Nephron progenitor cell (in vitro differentiated cells): ENCODE measurements around the gene GPHN.
"Not testable (repeated sequence)": the region's sequence is repeated elsewhere in the genome, so short reads cannot be mapped to it uniquely, and the experiment has no call there.

Experiments
- DNase-seq: peaks from one replicate; pipeline ENCODE4 v3.0.0; 2021
- H3K27ac Mint-ChIP-seq: 2 replicates; pipeline ENCODE4 v1.8.0; 2021; ENCODE audit warnings: mild to moderate bottlenecking, moderate library complexity, mixed read lengths
- H3K27me3 Mint-ChIP-seq: 2 replicates; pipeline ENCODE4 v1.8.0; 2021; ENCODE audit warnings: mild to moderate bottlenecking, low read depth, mixed read lengths; ENCODE audit not compliant: poor library complexity
- H3K36me3 Mint-ChIP-seq: 2 replicates; pipeline ENCODE4 v1.8.0; 2021; ENCODE audit warnings: low read depth, mixed read lengths
- H3K4me1 Mint-ChIP-seq: 2 replicates; pipeline ENCODE4 v1.8.0; 2021; ENCODE audit warnings: mixed read lengths
- H3K4me3 Mint-ChIP-seq: 2 replicates; pipeline ENCODE4 v1.8.0; 2021; ENCODE audit warnings: mild to moderate bottlenecking, moderate library complexity, mixed read lengths
- H3K9me3 Mint-ChIP-seq: 2 replicates; pipeline ENCODE4 v1.8.0; 2021; ENCODE audit warnings: mild to moderate bottlenecking, moderate library complexity, mixed read lengths
- CTCF ChIP-seq: fragments of 200-600 bp; sonication (generic); IDR thresholded peaks from 2 replicates; pipeline ENCODE4 v1.5.0; 2021; ENCODE audit warnings: antibody characterized with exemption

GPHN gene

GRCh38 chr14:66496188-66496807 is 11.6 kb upstream of the GPHN start:
- H3K27ac Mint-ChIP-seq = no peak overlapping the region
- no peaks in the 10 kb centered on the region for H3K27me3 Mint-ChIP-seq
- H3K9me3 Mint-ChIP-seq = no peaks in the 10 kb centered on the region
- DNase-seq = no peak
- no peak overlapping the region for H3K4me3 Mint-ChIP-seq
- H3K4me1 Mint-ChIP-seq = peaks cover 18% of the 10 kb centered on the region
- no peaks in the 10 kb centered on the region for H3K36me3 Mint-ChIP-seq
- TF ChIP-seq CTCF = no peak

- H3K36me3 Mint-ChIP-seq = no peaks in the 10 kb centered on the region
- DNase-seq = no peak
- TF ChIP-seq CTCF = no peak
- H3K27ac Mint-ChIP-seq = no peak overlapping the region
- H3K4me3 Mint-ChIP-seq = no peak overlapping the region
- H3K27me3 Mint-ChIP-seq = no peaks in the 10 kb centered on the region
- H3K9me3 Mint-ChIP-seq = no peaks in the 10 kb centered on the region
- H3K4me1 Mint-ChIP-seq = peaks cover 18% of the 10 kb centered on the region
These were observed 11.0 kb upstream of the GPHN start for GRCh38 chr14:66496911-66497310.

- Mint-ChIP-seq H3K4me1 (peaks cover 18% of the 10 kb centered on the region), H3K27me3 (no peaks in the 10 kb centered on the region), H3K9me3 (peaks cover 3% of the 10 kb centered on the region), H3K4me3 (no peak overlapping the region), H3K27ac (no peak overlapping the region), H3K36me3 (peaks cover 7% of the 10 kb centered on the region)
- DNase-seq = no peak
- no peak for TF ChIP-seq CTCF
These were observed 9.6 kb upstream of the GPHN start for GRCh38 chr14:66498311-66498710.

GRCh38 chr14:66501592-66501991 is 6.4 kb upstream of the GPHN start:
- H3K36me3 Mint-ChIP-seq = peaks cover 10% of the 10 kb centered on the region
- no peak overlapping the region for H3K4me3 Mint-ChIP-seq
- no peak for TF ChIP-seq CTCF
- peaks cover 5% of the 10 kb centered on the region for H3K4me1 Mint-ChIP-seq
- peaks cover 3% of the 10 kb centered on the region for H3K9me3 Mint-ChIP-seq
- DNase-seq = no peak
- no peak overlapping the region for H3K27ac Mint-ChIP-seq
- H3K27me3 Mint-ChIP-seq = no peaks in the 10 kb centered on the region

- H3K27ac Mint-ChIP-seq, H3K27me3 Mint-ChIP-seq, DNase-seq, H3K4me3 Mint-ChIP-seq, H3K9me3 Mint-ChIP-seq: not testable (repeated sequence)
- peaks cover 10% of the 10 kb centered on the region for H3K36me3 Mint-ChIP-seq
- H3K4me1 Mint-ChIP-seq = peaks cover 11% of the 10 kb centered on the region
These were observed 5.1 kb upstream of the GPHN start for GRCh38 chr14:66502836-66503235.

GRCh38 chr14:66503532-66503931 is 4.4 kb upstream of the GPHN start:
- TF ChIP-seq CTCF = no peak
- Mint-ChIP-seq H3K9me3 (peaks cover 3% of the 10 kb centered on the region), H3K27me3 (no peaks in the 10 kb centered on the region), H3K4me3 (no peak overlapping the region), H3K36me3 (peaks cover 10% of the 10 kb centered on the region), H3K27ac (no peak overlapping the region), H3K4me1 (peaks cover 11% of the 10 kb centered on the region)
- DNase-seq = no peak
